HepG2 (cell line): Measurements from ENCODE around the gene RBM8A. TPM values are rescaled to one million over a fixed set of nuclear protein-coding genes. Genes with fewer than 3 reads are reported as not detected.
A peak's percentile ranks its signal among the peaks of the same experiment; 100 is the strongest.

Source experiments
- AKAP8 ChIP-seq: sonication (generic); formaldehyde crosslinking; IDR thresholded peaks from 2 replicates; pipeline ENCODE4 v1.5.1; 2020; ENCODE audit warnings: mild to moderate bottlenecking, missing genetic modification reagents
- CC2D1A ChIP-seq: sonication (generic); formaldehyde crosslinking; IDR thresholded peaks from 2 replicates; pipeline ENCODE4 v1.8.1; 2023; ENCODE audit warnings: mild to moderate bottlenecking, missing genetic modification reagents
- GABPB1 ChIP-seq: IDR thresholded peaks from 2 replicates; pipeline ENCODE4 v1.6.1; 2016; ENCODE audit warnings: mild to moderate bottlenecking, missing genetic modification reagents, moderate library complexity, missing compliant biosample characterization
- GZF1 ChIP-seq: sonication (generic); formaldehyde crosslinking; IDR thresholded peaks from 2 replicates; pipeline ENCODE4 v1.5.1; 2020; ENCODE audit warnings: mild to moderate bottlenecking, missing genetic modification reagents
- HNF4A ChIP-seq: sonication (generic); formaldehyde crosslinking; IDR thresholded peaks from 2 replicates; pipeline ENCODE4 v1.4.0; 2020; ENCODE audit warnings: missing genetic modification reagents
- HOXA3 ChIP-seq: sonication (generic); formaldehyde crosslinking; IDR thresholded peaks from 2 replicates; pipeline ENCODE4 v1.5.0; 2020; ENCODE audit warnings: missing genetic modification reagents
- ISX ChIP-seq: sonication (generic); formaldehyde crosslinking; conservative IDR thresholded peaks from 2 replicates; pipeline ENCODE4 v1.5.0; 2020; ENCODE audit warnings: missing genetic modification reagents
- LRRFIP1 ChIP-seq: sonication (generic); formaldehyde crosslinking; conservative IDR thresholded peaks from 2 replicates; pipeline ENCODE4 v1.4.0; 2020; ENCODE audit warnings: missing genetic modification reagents
- MED1 ChIP-seq: sonication (generic); formaldehyde crosslinking; IDR thresholded peaks from 2 replicates; pipeline ENCODE4 v1.4.0; 2020; ENCODE audit warnings: missing genetic modification reagents
- MIER3 ChIP-seq: IDR thresholded peaks from 2 replicates; pipeline ENCODE4 v1.6.1; 2016; ENCODE audit warnings: missing compliant biosample characterization, borderline replicate concordance
- NRL ChIP-seq: sonication (generic); formaldehyde crosslinking; IDR thresholded peaks from 2 replicates; pipeline ENCODE4 v1.5.0; 2020; ENCODE audit warnings: missing genetic modification reagents, mild to moderate bottlenecking, moderate library complexity, borderline replicate concordance
- PHB2 ChIP-seq: fragments of 450-650 bp; IDR thresholded peaks from 2 replicates; pipeline ENCODE4 v1.6.1; 2018; ENCODE audit not compliant: partially characterized antibody
- PHF21A ChIP-seq: sonication (generic); formaldehyde crosslinking; IDR thresholded peaks from 2 replicates; pipeline ENCODE4 v1.5.0; 2020; ENCODE audit warnings: mild to moderate bottlenecking, missing genetic modification reagents
- POLR2AphosphoS2 ChIP-seq: IDR thresholded peaks from 2 replicates; pipeline ENCODE4 v1.6.1; 2011; ENCODE audit warnings: low read depth, low read length, improper control_type of control experiment
- POLR2AphosphoS5 ChIP-seq: IDR thresholded peaks from 2 replicates; pipeline ENCODE4 v1.6.1; 2012; ENCODE audit warnings: low read depth, low read length
- SUZ12 ChIP-seq: fragments of 150-350 bp; IDR thresholded peaks from 2 replicates; pipeline ENCODE4 v1.6.1; 2014; ENCODE audit warnings: low read depth, low read length
- TCF7 ChIP-seq: sonication (generic); IDR thresholded peaks from 2 replicates; pipeline ENCODE4 v1.6.1; 2016; ENCODE audit warnings: antibody characterized with exemption, low read depth
- TFDP1 ChIP-seq: IDR thresholded peaks from 2 replicates; pipeline ENCODE4 v1.6.1; 2016; ENCODE audit warnings: missing compliant biosample characterization, missing genetic modification reagents, borderline replicate concordance
- ZBTB21 ChIP-seq: sonication (generic); formaldehyde crosslinking; IDR thresholded peaks from 2 replicates; pipeline ENCODE4 v1.4.0; 2020; ENCODE audit warnings: missing genetic modification reagents
- ZNF24 ChIP-seq: fragments of 450-650 bp; IDR thresholded peaks from 2 replicates; pipeline ENCODE4 v1.6.1; 2017; ENCODE audit warnings: antibody characterized with exemption, mild to moderate bottlenecking
- ZNF317 ChIP-seq: sonication (generic); formaldehyde crosslinking; IDR thresholded peaks from 2 replicates; pipeline ENCODE4 v1.5.0; 2020; ENCODE audit warnings: mild to moderate bottlenecking, missing genetic modification reagents
- ZNF501 ChIP-seq: sonication (generic); formaldehyde crosslinking; IDR thresholded peaks from 2 replicates; pipeline ENCODE4 v1.5.1; 2020; ENCODE audit warnings: mild to moderate bottlenecking, moderate library complexity, missing genetic modification reagents
- ZNF7 ChIP-seq: IDR thresholded peaks from 2 replicates; pipeline ENCODE4 v1.6.1; 2016; ENCODE audit warnings: missing biosample characterization, missing genetic modification reagents
- ZNF775 ChIP-seq: sonication (generic); formaldehyde crosslinking; IDR thresholded peaks from 2 replicates; pipeline ENCODE4 v1.4.0; 2020; ENCODE audit warnings: missing genetic modification reagents, mild to moderate bottlenecking, moderate library complexity, borderline replicate concordance
- polyA plus RNA-seq, 8 experiments: library from polyadenylated mRNA; depleted of rRNA in 3 of 8; stranded (reverse) in 7 of 8; unstranded in 1 of 8; fragments of >200 nt; fragmentation: Illumina TruSeq in 4 of 8; extraction: Trizol in 4 of 8; gene quantifications; 2 replicates each; pipeline versions ENCODE4 v1.2.1 to v1.2.3, GENCODE V29; 2011 to 2016; ENCODE audit warnings: low read depth in 4 of 8, missing spikeins in 1 of 8, mixed read lengths in 1 of 8; ENCODE audit not compliant: insufficient read depth in 1 of 8
- total RNA-seq, 5 experiments: library from RNA; depleted of rRNA; stranded (reverse); fragments of >200 nt; fragmentation: Illumina TruSeq; extraction: Trizol; gene quantifications; 2 replicates each; pipeline ENCODE4 v1.2.3, GENCODE V29; 2016; ENCODE audit warnings: low read depth in 1 of 5
- TF ChIP-seq, protein P1 (sequence below): sonication (generic); formaldehyde crosslinking; IDR thresholded peaks from 2 replicates; pipeline ENCODE4 v1.5.1; 2020; ENCODE audit warnings: missing genetic modification reagents, mild to moderate bottlenecking, borderline replicate concordance
- TF ChIP-seq, protein P2 (sequence below): sonication (generic); formaldehyde crosslinking; IDR thresholded peaks from 2 replicates; pipeline ENCODE4 v1.8.1; 2023; ENCODE audit warnings: mild to moderate bottlenecking, missing genetic modification reagents

RBM8A gene
- total and polyA plus RNA-seq, 2 of the 13 experiments (the other 11 are each of a cell fraction or from before 2014, with no cell fraction given) = 106 to 162 TPM

DNA sequence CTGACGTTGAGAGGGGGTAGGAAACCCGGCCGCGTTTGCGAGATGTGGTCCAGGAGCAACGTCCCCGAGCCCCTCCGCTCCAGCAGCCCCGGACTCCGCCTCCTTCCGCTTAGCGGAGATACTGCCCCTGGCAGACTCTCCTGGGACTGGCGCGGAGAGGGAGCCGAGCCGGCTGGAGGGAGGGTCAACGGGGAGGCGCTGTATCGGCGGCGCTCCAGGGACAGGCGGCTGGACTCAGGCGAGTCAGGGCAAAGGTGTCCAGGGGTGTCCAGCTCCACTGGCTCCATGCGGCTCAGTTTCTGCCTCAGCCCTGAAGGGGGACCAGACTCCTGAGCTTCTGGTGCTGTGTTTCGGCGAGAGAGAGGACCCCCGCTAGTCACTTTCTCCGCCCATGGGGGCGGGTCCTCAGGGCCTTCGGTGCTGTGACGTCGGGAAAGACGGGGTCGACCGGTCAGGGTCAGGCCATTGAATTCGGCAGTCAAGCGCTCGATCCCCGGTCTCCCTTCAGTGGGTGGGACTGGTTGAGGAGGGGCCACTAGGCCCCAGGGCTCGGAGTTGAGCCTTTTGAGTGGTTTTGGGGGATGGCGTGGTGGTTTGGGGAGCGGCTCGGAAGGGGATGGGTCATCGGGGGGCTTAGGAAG is 33.3 kb upstream of the RBM8A start (continued):
- TF ChIP-seq PHF21A (CRISPR knock-in tag) = peak; percentile 81
- TF ChIP-seq ZNF775 = no peak
- no peak for TF ChIP-seq ZNF24
- TF ChIP-seq LRRFIP1 (CRISPR knock-in tag) = no peak
- peak; percentile 64 for TF ChIP-seq HOXA3
- TF ChIP-seq GABPB1 (CRISPR knock-in tag) = peak; percentile 77
- no peak for TF ChIP-seq MED1 (CRISPR knock-in tag)
- peak; percentile 42; the same call in 1 of the 2 replicates for TF ChIP-seq AKAP8
- TF ChIP-seq, protein P1, sequence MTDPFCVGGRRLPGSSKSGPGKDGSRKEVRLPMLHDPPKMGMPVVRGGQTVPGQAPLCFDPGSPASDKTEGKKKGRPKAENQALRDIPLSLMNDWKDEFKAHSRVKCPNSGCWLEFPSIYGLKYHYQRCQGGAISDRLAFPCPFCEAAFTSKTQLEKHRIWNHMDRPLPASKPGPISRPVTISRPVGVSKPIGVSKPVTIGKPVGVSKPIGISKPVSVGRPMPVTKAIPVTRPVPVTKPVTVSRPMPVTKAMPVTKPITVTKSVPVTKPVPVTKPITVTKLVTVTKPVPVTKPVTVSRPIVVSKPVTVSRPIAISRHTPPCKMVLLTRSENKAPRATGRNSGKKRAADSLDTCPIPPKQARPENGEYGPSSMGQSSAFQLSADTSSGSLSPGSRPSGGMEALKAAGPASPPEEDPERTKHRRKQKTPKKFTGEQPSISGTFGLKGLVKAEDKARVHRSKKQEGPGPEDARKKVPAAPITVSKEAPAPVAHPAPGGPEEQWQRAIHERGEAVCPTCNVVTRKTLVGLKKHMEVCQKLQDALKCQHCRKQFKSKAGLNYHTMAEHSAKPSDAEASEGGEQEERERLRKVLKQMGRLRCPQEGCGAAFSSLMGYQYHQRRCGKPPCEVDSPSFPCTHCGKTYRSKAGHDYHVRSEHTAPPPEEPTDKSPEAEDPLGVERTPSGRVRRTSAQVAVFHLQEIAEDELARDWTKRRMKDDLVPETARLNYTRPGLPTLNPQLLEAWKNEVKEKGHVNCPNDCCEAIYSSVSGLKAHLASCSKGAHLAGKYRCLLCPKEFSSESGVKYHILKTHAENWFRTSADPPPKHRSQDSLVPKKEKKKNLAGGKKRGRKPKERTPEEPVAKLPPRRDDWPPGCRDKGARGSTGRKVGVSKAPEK (CRISPR knock-in tag) = peak; percentile 79; the same call in 1 of the 2 replicates
- no peak for TF ChIP-seq PHB2
- TF ChIP-seq ZNF501 (CRISPR knock-in tag) = peak; percentile 87
- peak; percentile 58 for TF ChIP-seq POLR2AphosphoS5
- TF ChIP-seq GZF1 (CRISPR knock-in tag) = peak; percentile 20; the same call in 1 of the 2 replicates
- no peak for TF ChIP-seq TCF7
- TF ChIP-seq CC2D1A (CRISPR knock-in tag) = no peak
- TF ChIP-seq NRL (CRISPR knock-in tag) = peak; percentile 79
- TF ChIP-seq ZNF317 (CRISPR knock-in tag) = no peak
- no peak for TF ChIP-seq ZNF7 (CRISPR knock-in tag)
- peak; percentile 58; the same call in 1 of the 2 replicates for TF ChIP-seq TFDP1 (CRISPR knock-in tag)
- TF ChIP-seq SUZ12 = no peak
- no peak for TF ChIP-seq ISX (CRISPR knock-in tag)
- TF ChIP-seq ZBTB21 = no peak
- TF ChIP-seq, protein P2, sequence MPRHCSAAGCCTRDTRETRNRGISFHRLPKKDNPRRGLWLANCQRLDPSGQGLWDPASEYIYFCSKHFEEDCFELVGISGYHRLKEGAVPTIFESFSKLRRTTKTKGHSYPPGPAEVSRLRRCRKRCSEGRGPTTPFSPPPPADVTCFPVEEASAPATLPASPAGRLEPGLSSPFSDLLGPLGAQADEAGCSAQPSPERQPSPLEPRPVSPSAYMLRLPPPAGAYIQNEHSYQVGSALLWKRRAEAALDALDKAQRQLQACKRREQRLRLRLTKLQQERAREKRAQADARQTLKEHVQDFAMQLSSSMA (CRISPR knock-in tag) = no peak
- TF ChIP-seq HNF4A = peak; percentile 17; the same call in 1 of the 2 replicates
- TF ChIP-seq MIER3 (CRISPR knock-in tag) = 0 out of 2 replicates have a peak, but pooled peaks have one; percentile 19
- TF ChIP-seq POLR2AphosphoS2 = no peak
